Vagina (tissue), 2 donors: ENCODE measurements around the gene DGKB.

Source experiments
- POLR2A ChIP-seq, 2 donors: fragments of 450-650 bp; IDR thresholded peaks; one replicate each; pipeline ENCODE4 v1.6.1; 2017; ENCODE audit warnings: antibody characterized with exemption in 2 of 2, mild to moderate bottlenecking in 2 of 2, moderate library complexity in 2 of 2
- POLR2AphosphoS5 ChIP-seq, 2 donors: sonication (generic); formaldehyde crosslinking; IDR thresholded peaks; one replicate each; pipeline ENCODE4 v1.9.0; 2017; ENCODE audit warnings: antibody characterized with exemption in 2 of 2, mild to moderate bottlenecking in 2 of 2, low read depth in 1 of 2; ENCODE audit not compliant: insufficient read depth in 1 of 2
- TF ChIP-seq, protein P1 (sequence below), 3 experiments: fragments of 450-650 bp in 2 of 3; fragments of 200-600 bp in 1 of 3; sonication (generic) in 1 of 3; IDR thresholded peaks; one replicate each; pipeline ENCODE4 v1.5.1; 2017 to 2019; ENCODE audit warnings: antibody characterized with exemption in 3 of 3, mild to moderate bottlenecking in 2 of 3, moderate library complexity in 2 of 3

GRCh38 chr7:14835384-14835783, 67.2 kb downstream of the DGKB start:
- TF ChIP-seq, protein P1, sequence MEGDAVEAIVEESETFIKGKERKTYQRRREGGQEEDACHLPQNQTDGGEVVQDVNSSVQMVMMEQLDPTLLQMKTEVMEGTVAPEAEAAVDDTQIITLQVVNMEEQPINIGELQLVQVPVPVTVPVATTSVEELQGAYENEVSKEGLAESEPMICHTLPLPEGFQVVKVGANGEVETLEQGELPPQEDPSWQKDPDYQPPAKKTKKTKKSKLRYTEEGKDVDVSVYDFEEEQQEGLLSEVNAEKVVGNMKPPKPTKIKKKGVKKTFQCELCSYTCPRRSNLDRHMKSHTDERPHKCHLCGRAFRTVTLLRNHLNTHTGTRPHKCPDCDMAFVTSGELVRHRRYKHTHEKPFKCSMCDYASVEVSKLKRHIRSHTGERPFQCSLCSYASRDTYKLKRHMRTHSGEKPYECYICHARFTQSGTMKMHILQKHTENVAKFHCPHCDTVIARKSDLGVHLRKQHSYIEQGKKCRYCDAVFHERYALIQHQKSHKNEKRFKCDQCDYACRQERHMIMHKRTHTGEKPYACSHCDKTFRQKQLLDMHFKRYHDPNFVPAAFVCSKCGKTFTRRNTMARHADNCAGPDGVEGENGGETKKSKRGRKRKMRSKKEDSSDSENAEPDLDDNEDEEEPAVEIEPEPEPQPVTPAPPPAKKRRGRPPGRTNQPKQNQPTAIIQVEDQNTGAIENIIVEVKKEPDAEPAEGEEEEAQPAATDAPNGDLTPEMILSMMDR (IDR thresholded peaks at IDR 0.05) = no peak
- TF ChIP-seq POLR2A (IDR thresholded peaks at IDR 0.05) (no peak), POLR2AphosphoS5 (IDR thresholded peaks at IDR 0.05; ENCODE audit: insufficient read depth in 1 of 2, low read depth in 1 of 2) (no peak)
